ENCODE results near the gene FLNB.
A peak's percentile ranks its signal among the peaks of the same experiment; 100 is the strongest.

FLNB gene

GRCh38 chr3:58020783-58021071 is 12.5 kb downstream of the FLNB start:
- H3K36me3 Mint-ChIP-seq (ENCODE audit: low read depth) = peaks cover 4% of the 10 kb centered on the region
- H3K4me3 Mint-ChIP-seq = no peak overlapping the region
- H3K27ac Mint-ChIP-seq = peak overlapping the region; percentile 96
- no peak for TF ChIP-seq CTCF (IDR thresholded peaks at IDR 0.05)
- DNase-seq = no peak
- peaks cover 66% of the 10 kb centered on the region for H3K4me1 Mint-ChIP-seq
- H3K9me3 Mint-ChIP-seq = no peaks in the 10 kb centered on the region
- no peaks in the 10 kb centered on the region for H3K27me3 Mint-ChIP-seq (ENCODE audit: low read depth, poor library complexity)

GRCh38 chr3:58021072-58021959 is 13.1 kb downstream of the FLNB start:
- TF ChIP-seq CTCF (IDR thresholded peaks at IDR 0.05) = no peak
- H3K4me1 Mint-ChIP-seq = peaks cover 66% of the 10 kb centered on the region
- peaks cover 2% of the 10 kb centered on the region for H3K27me3 Mint-ChIP-seq (ENCODE audit: low read depth, poor library complexity)
- DNase-seq = no peak
- H3K9me3 Mint-ChIP-seq = no peaks in the 10 kb centered on the region
- H3K4me3 Mint-ChIP-seq = no peak overlapping the region
- peaks cover 4% of the 10 kb centered on the region for H3K36me3 Mint-ChIP-seq (ENCODE audit: low read depth)
- peak overlapping the region; percentile 96 for H3K27ac Mint-ChIP-seq

- TF ChIP-seq CTCF (IDR thresholded peaks at IDR 0.05) = no peak
- H3K4me1 Mint-ChIP-seq = peaks cover 65% of the 10 kb centered on the region
- DNase-seq = no peak
- H3K9me3 Mint-ChIP-seq = no peaks in the 10 kb centered on the region
- H3K27ac Mint-ChIP-seq = peak overlapping the region; percentile 42
- H3K36me3 Mint-ChIP-seq (ENCODE audit: low read depth) = peaks cover 4% of the 10 kb centered on the region
- H3K4me3 Mint-ChIP-seq = no peak overlapping the region
- H3K27me3 Mint-ChIP-seq (ENCODE audit: low read depth, poor library complexity) = peaks cover 2% of the 10 kb centered on the region
Observed at GRCh38 chr3:58021962-58022361, 13.7 kb downstream of the FLNB start.

GRCh38 chr3:58022490-58022889 is 14.3 kb downstream of the FLNB start:
- no peak for DNase-seq
- no peak for TF ChIP-seq CTCF (IDR thresholded peaks at IDR 0.05)
- no peak overlapping the region for H3K4me3 Mint-ChIP-seq
- H3K9me3 Mint-ChIP-seq = no peaks in the 10 kb centered on the region
- H3K36me3 Mint-ChIP-seq (ENCODE audit: low read depth) = peaks cover 4% of the 10 kb centered on the region
- H3K27ac Mint-ChIP-seq = peak overlapping the region; percentile 42
- H3K27me3 Mint-ChIP-seq (ENCODE audit: low read depth, poor library complexity) = peaks cover 2% of the 10 kb centered on the region
- H3K4me1 Mint-ChIP-seq = peaks cover 61% of the 10 kb centered on the region

- H3K9me3 Mint-ChIP-seq = no peaks in the 10 kb centered on the region
- no peak overlapping the region for H3K4me3 Mint-ChIP-seq
- H3K27ac Mint-ChIP-seq = no peak overlapping the region
- H3K36me3 Mint-ChIP-seq (ENCODE audit: low read depth) = peaks cover 4% of the 10 kb centered on the region
- H3K4me1 Mint-ChIP-seq = peaks cover 62% of the 10 kb centered on the region
- DNase-seq = no peak
- H3K27me3 Mint-ChIP-seq (ENCODE audit: low read depth, poor library complexity) = peaks cover 2% of the 10 kb centered on the region
- no peak for TF ChIP-seq CTCF (IDR thresholded peaks at IDR 0.05)
Observed at GRCh38 chr3:58023531-58023930, 15.3 kb downstream of the FLNB start.

GRCh38 chr3:58025406-58025805 is 17.2 kb downstream of the FLNB start:
- no peak for TF ChIP-seq CTCF (IDR thresholded peaks at IDR 0.05)
- Mint-ChIP-seq H3K27ac (peak overlapping the region; percentile 92), H3K9me3 (no peaks in the 10 kb centered on the region), H3K27me3 (ENCODE audit: low read depth, poor library complexity) (peaks cover 2% of the 10 kb centered on the region), H3K36me3 (ENCODE audit: low read depth) (peaks cover 4% of the 10 kb centered on the region), H3K4me3 (no peak overlapping the region), H3K4me1 (peaks cover 63% of the 10 kb centered on the region)
- DNase-seq = no peak
